ENCODE results near the gene PLCB1. TPM values are rescaled to one million over a fixed set of nuclear protein-coding genes. Genes with fewer than 3 reads are reported as not detected.
"Not testable (repeated sequence)": the region's sequence is repeated elsewhere in the genome, so short reads cannot be mapped to it uniquely, and the experiment has no call there.

Gene PLCB1
- total and polyA plus RNA-seq, 2 experiments from 2014 or later = 14.9 to 20.7 TPM

DNA sequence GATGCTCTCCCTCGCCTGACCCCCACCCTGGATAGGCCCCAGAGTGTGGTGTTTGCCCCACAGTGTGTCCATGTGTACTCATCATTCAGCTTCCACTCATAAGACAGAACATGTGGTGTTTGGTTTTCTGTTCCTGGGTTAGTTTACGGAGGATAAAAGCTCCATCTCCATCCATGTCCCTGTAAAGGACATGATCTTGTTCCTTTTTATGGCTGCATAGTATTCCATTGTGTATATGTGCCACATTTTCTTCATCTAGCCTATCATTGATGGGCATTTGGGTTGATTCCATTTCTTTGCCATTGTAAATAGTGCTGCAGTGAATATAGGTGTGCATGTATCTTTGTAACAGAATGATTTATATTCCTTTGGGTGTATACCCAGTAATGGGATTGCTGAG, 218.2 kb downstream of the PLCB1 start:
- not testable (repeated sequence) for H3K4me2 ChIP-seq; H3K4me1 Mint-ChIP-seq; H2AFZ ChIP-seq; H3K79me2 ChIP-seq (replicated peaks; ENCODE audit: insufficient read depth); H3K27ac Mint-ChIP-seq; H3K4me3 ChIP-seq; H3K9me2 ChIP-seq (ENCODE audit: insufficient read depth); H3K4me3 Mint-ChIP-seq; H3F3A ChIP-seq (replicated peaks; ENCODE audit: low read depth); H3K4me1 ChIP-seq (ENCODE audit: insufficient read depth); H3K27ac ChIP-seq (ENCODE audit: low read depth); H3K27me3 Mint-ChIP-seq (ENCODE audit: insufficient read depth, low read depth, poor library complexity); ATAC-seq; H4K20me1 ChIP-seq (replicated peaks; ENCODE audit: insufficient read depth); H3K36me3 ChIP-seq (ENCODE audit: insufficient read depth); H3K36me3 Mint-ChIP-seq (ENCODE audit: low read depth); H3K27me3 ChIP-seq (ENCODE audit: insufficient read depth); H3K9me3 Mint-ChIP-seq; DNase-seq (ENCODE audit: low spot score)

DNA sequence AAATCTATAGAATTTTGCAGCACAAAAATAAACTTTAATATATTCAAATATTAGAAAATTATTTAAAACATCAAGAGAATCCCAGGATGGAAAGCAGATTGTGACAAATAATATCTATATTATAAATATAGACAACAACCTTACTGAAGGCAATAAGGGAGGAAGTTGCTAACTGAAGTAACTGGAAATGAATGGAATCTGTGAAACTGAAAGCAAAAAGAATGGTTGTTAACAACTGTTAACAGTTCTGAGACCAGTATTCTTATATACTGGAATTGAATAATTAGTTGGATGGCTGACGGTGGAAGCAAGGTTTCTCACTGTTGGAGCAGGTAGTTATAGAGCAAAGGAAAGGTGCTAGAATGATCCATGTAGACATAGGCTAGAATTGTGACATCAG, 220.4 kb downstream of the PLCB1 start:
- Histone ChIP-seq H2AFZ (no peak overlapping the region), H3K79me2 (replicated peaks; ENCODE audit: insufficient read depth) (no peaks in the 10 kb centered on the region), H3K4me3 (no peak overlapping the region), H3K4me2 (no peak overlapping the region), H3K36me3 (ENCODE audit: insufficient read depth) (no peaks in the 10 kb centered on the region), H4K20me1 (replicated peaks; ENCODE audit: insufficient read depth) (no peaks in the 10 kb centered on the region), H3K9me2 (ENCODE audit: insufficient read depth) (no peaks in the 10 kb centered on the region), H3K27ac (ENCODE audit: low read depth) (no peak overlapping the region), H3F3A (replicated peaks; ENCODE audit: low read depth) (no peaks in the 10 kb centered on the region), H3K4me1 (ENCODE audit: insufficient read depth) (no peaks in the 10 kb centered on the region), H3K27me3 (ENCODE audit: insufficient read depth) (no peaks in the 10 kb centered on the region)
- ATAC-seq (no peak), DNase-seq (ENCODE audit: low spot score) (no peak)
- Mint-ChIP-seq H3K9me3 (no peaks in the 10 kb centered on the region), H3K4me1 (peaks cover 7% of the 10 kb centered on the region; the same call in 2 of the 3 replicates), H3K4me3 (no peak overlapping the region), H3K27ac (no peak overlapping the region), H3K27me3 (ENCODE audit: insufficient read depth, low read depth, poor library complexity) (no peaks in the 10 kb centered on the region), H3K36me3 (ENCODE audit: low read depth) (no peaks in the 10 kb centered on the region)
- no peak for TF ChIP-seq EZH2 (IDR thresholded peaks at IDR 0.05; ENCODE audit: low read depth, unreplicated experiment)
- no peak for TF ChIP-seq EZH2phosphoT487 (IDR thresholded peaks at IDR 0.05; ENCODE audit: unreplicated experiment)

DNA sequence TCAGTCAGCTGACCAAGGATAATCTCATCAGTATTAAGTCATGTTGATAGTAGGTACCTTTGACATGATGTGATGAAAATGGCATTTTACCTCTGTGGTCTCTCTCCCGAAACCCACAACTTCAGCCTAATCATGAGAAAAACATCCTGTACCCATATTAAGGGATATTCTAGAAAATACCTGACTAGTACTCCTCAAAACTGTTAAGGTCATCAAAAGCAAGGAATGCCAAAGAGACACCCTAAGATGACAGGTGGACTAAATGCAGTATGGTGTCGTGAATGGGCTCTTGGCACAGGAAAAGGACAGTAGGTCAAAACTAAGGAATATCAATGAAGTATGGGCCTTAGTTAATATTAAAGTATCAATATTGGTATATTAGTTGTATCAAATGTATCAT, 221.4 kb downstream of the PLCB1 start:
- H2AFZ ChIP-seq = no peak overlapping the region
- H3K4me1 Mint-ChIP-seq = peaks cover 7% of the 10 kb centered on the region; the same call in 2 of the 3 replicates
- ATAC-seq (no peak), DNase-seq (ENCODE audit: low spot score) (no peak)
- no peaks in the 10 kb centered on the region for H4K20me1 ChIP-seq (replicated peaks; ENCODE audit: insufficient read depth)
- no peak overlapping the region for H3K4me2 ChIP-seq
- H3K27ac ChIP-seq (ENCODE audit: low read depth) = no peak overlapping the region
- no peak overlapping the region for H3K27ac Mint-ChIP-seq
- H3K27me3 Mint-ChIP-seq (ENCODE audit: insufficient read depth, low read depth, poor library complexity) = no peaks in the 10 kb centered on the region
- no peaks in the 10 kb centered on the region for H3K27me3 ChIP-seq (ENCODE audit: insufficient read depth)
- no peaks in the 10 kb centered on the region for H3K9me2 ChIP-seq (ENCODE audit: insufficient read depth)
- H3K36me3 ChIP-seq (ENCODE audit: insufficient read depth) = no peaks in the 10 kb centered on the region
- no peak overlapping the region for H3K4me3 Mint-ChIP-seq
- H3K79me2 ChIP-seq (replicated peaks; ENCODE audit: insufficient read depth) = no peaks in the 10 kb centered on the region
- no peak overlapping the region for H3K4me3 ChIP-seq
- H3K9me3 Mint-ChIP-seq = no peaks in the 10 kb centered on the region
- no peaks in the 10 kb centered on the region for H3K4me1 ChIP-seq (ENCODE audit: insufficient read depth)
- no peaks in the 10 kb centered on the region for H3K36me3 Mint-ChIP-seq (ENCODE audit: low read depth)
- H3F3A ChIP-seq (replicated peaks; ENCODE audit: low read depth) = no peaks in the 10 kb centered on the region
- TF ChIP-seq, protein P1, sequence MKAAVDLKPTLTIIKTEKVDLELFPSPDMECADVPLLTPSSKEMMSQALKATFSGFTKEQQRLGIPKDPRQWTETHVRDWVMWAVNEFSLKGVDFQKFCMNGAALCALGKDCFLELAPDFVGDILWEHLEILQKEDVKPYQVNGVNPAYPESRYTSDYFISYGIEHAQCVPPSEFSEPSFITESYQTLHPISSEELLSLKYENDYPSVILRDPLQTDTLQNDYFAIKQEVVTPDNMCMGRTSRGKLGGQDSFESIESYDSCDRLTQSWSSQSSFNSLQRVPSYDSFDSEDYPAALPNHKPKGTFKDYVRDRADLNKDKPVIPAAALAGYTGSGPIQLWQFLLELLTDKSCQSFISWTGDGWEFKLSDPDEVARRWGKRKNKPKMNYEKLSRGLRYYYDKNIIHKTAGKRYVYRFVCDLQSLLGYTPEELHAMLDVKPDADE (IDR thresholded peaks at IDR 0.05) = no peak
- TF ChIP-seq ZNF331 (CRISPR knock-in tag; IDR thresholded peaks at IDR 0.05; ENCODE audit: low read depth) = no peak
- TF ChIP-seq, protein P2, sequence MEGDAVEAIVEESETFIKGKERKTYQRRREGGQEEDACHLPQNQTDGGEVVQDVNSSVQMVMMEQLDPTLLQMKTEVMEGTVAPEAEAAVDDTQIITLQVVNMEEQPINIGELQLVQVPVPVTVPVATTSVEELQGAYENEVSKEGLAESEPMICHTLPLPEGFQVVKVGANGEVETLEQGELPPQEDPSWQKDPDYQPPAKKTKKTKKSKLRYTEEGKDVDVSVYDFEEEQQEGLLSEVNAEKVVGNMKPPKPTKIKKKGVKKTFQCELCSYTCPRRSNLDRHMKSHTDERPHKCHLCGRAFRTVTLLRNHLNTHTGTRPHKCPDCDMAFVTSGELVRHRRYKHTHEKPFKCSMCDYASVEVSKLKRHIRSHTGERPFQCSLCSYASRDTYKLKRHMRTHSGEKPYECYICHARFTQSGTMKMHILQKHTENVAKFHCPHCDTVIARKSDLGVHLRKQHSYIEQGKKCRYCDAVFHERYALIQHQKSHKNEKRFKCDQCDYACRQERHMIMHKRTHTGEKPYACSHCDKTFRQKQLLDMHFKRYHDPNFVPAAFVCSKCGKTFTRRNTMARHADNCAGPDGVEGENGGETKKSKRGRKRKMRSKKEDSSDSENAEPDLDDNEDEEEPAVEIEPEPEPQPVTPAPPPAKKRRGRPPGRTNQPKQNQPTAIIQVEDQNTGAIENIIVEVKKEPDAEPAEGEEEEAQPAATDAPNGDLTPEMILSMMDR (conservative IDR thresholded peaks at IDR 0.05; ENCODE audit: low read depth in 2 of 2) = no peak
- TF ChIP-seq POLR2AphosphoS5 (IDR thresholded peaks at IDR 0.05; ENCODE audit: low read depth) = no peak
- TF ChIP-seq NANOG (IDR thresholded peaks at IDR 0.05; ENCODE audit: borderline replicate concordance) = no peak
- TF ChIP-seq CREB1 (CRISPR knock-in tag; IDR thresholded peaks at IDR 0.05; ENCODE audit: low read depth) = no peak
- TF ChIP-seq ZNF114 (CRISPR knock-in tag; IDR thresholded peaks at IDR 0.05) = no peak
- TF ChIP-seq JUNB (IDR thresholded peaks at IDR 0.05; ENCODE audit: unreplicated experiment) = no peak
- TF ChIP-seq STAT1 (IDR thresholded peaks at IDR 0.05; ENCODE audit: unreplicated experiment) = no peak
- TF ChIP-seq, protein P3, sequence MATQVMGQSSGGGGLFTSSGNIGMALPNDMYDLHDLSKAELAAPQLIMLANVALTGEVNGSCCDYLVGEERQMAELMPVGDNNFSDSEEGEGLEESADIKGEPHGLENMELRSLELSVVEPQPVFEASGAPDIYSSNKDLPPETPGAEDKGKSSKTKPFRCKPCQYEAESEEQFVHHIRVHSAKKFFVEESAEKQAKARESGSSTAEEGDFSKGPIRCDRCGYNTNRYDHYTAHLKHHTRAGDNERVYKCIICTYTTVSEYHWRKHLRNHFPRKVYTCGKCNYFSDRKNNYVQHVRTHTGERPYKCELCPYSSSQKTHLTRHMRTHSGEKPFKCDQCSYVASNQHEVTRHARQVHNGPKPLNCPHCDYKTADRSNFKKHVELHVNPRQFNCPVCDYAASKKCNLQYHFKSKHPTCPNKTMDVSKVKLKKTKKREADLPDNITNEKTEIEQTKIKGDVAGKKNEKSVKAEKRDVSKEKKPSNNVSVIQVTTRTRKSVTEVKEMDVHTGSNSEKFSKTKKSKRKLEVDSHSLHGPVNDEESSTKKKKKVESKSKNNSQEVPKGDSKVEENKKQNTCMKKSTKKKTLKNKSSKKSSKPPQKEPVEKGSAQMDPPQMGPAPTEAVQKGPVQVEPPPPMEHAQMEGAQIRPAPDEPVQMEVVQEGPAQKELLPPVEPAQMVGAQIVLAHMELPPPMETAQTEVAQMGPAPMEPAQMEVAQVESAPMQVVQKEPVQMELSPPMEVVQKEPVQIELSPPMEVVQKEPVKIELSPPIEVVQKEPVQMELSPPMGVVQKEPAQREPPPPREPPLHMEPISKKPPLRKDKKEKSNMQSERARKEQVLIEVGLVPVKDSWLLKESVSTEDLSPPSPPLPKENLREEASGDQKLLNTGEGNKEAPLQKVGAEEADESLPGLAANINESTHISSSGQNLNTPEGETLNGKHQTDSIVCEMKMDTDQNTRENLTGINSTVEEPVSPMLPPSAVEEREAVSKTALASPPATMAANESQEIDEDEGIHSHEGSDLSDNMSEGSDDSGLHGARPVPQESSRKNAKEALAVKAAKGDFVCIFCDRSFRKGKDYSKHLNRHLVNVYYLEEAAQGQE (IDR thresholded peaks at IDR 0.05; ENCODE audit: unreplicated experiment) = no peak
- no peak for TF ChIP-seq EZH2phosphoT487 (IDR thresholded peaks at IDR 0.05; ENCODE audit: unreplicated experiment)
- TF ChIP-seq EZH2 (IDR thresholded peaks at IDR 0.05; ENCODE audit: low read depth, unreplicated experiment) = no peak
